ENCODE data around the gene ASXL1.
A peak's percentile ranks its signal among the peaks of the same experiment; 100 is the strongest.
"Not testable (repeated sequence)": the region's sequence is repeated elsewhere in the genome, so short reads cannot be mapped to it uniquely, and the experiment has no call there.

Gene ASXL1

GRCh38 chr20:32337937-32338661, 20.0 kb upstream of the ASXL1 start:
- DNase-seq (ENCODE audit: low read depth in 3 of 3) = no peak

- no peak for DNase-seq (ENCODE audit: low read depth in 3 of 3)
Measured at GRCh38 chr20:32338665-32339064, 19.5 kb upstream of the ASXL1 start.

- no peak for DNase-seq (ENCODE audit: low read depth in 3 of 3)
Measured at GRCh38 chr20:32339116-32339515, 19.0 kb upstream of the ASXL1 start.

- not testable (repeated sequence) for DNase-seq (ENCODE audit: low read depth in 3 of 3)
Measured at GRCh38 chr20:32341053-32341452, 17.1 kb upstream of the ASXL1 start.

GRCh38 chr20:32343439-32343838, 14.7 kb upstream of the ASXL1 start:
- DNase-seq (ENCODE audit: low read depth in 3 of 3) = no peak

GRCh38 chr20:32344835-32345506, 13.2 kb upstream of the ASXL1 start:
- no peak for DNase-seq (ENCODE audit: low read depth in 3 of 3)

- DNase-seq (ENCODE audit: low read depth in 3 of 3) = no peak
Measured at GRCh38 chr20:32348207-32348606, 9.9 kb upstream of the ASXL1 start.

GRCh38 chr20:32350421-32350820, 7.7 kb upstream of the ASXL1 start:
- DNase-seq (ENCODE audit: low read depth in 3 of 3) = no peak

GRCh38 chr20:32352121-32352720, 5.9 kb upstream of the ASXL1 start:
- DNase-seq (ENCODE audit: low read depth in 3 of 3) = no peak

GRCh38 chr20:32353848-32354496, 4.2 kb upstream of the ASXL1 start:
- no peak for DNase-seq (ENCODE audit: low read depth in 3 of 3)

GRCh38 chr20:32354592-32355416, 3.3 kb upstream of the ASXL1 start:
- no peak for DNase-seq (ENCODE audit: low read depth in 3 of 3)

- no peak for DNase-seq (ENCODE audit: low read depth in 3 of 3)
Measured at GRCh38 chr20:32355417-32355841, 2.7 kb upstream of the ASXL1 start.

GRCh38 chr20:32355907-32356621, 2.1 kb upstream of the ASXL1 start:
- not testable (repeated sequence) for DNase-seq (ENCODE audit: low read depth in 3 of 3)

- DNase-seq (ENCODE audit: low read depth in 3 of 3) = no peak
Measured at GRCh38 chr20:32356622-32357374, 1.3 kb upstream of the ASXL1 start.

GRCh38 chr20:32357375-32357868, 709 bp upstream of the ASXL1 start:
- no peak for DNase-seq (ENCODE audit: low read depth in 3 of 3)

GRCh38 chr20:32358632-32358882, 426 bp downstream of the ASXL1 start:
- DNase-seq (ENCODE audit: low read depth in 3 of 3) = peak in 1 of 3 donors; percentile 22

- DNase-seq (ENCODE audit: low read depth in 3 of 3) = peak; percentile 60 to 82 (median 64)
Measured at GRCh38 chr20:32358883-32359632, 927 bp downstream of the ASXL1 start.

GRCh38 chr20:32359633-32360332, 1.7 kb downstream of the ASXL1 start:
- DNase-seq (ENCODE audit: low read depth in 3 of 3) = no peak

GRCh38 chr20:32360333-32360634, 2.2 kb downstream of the ASXL1 start:
- DNase-seq (ENCODE audit: low read depth in 3 of 3) = no peak

Measured in stimulated activated CD4-positive, alpha-beta T cell treated with anti-CD3 and anti-CD28 coated beads, TNF-alpha, amount 100 ng/mL, for 48 hours (primary cell).